ENCODE measurements around the gene PLCD3. TPM values are rescaled to one million over a fixed set of nuclear protein-coding genes. Genes with fewer than 3 reads are reported as not detected.
A peak's percentile ranks its signal among the peaks of the same experiment; 100 is the strongest.
"Not testable (repeated sequence)": the region's sequence is repeated elsewhere in the genome, so short reads cannot be mapped to it uniquely, and the experiment has no call there.

Gene PLCD3
- polyA plus RNA-seq, 1 donor, result 33.6 TPM

DNA sequence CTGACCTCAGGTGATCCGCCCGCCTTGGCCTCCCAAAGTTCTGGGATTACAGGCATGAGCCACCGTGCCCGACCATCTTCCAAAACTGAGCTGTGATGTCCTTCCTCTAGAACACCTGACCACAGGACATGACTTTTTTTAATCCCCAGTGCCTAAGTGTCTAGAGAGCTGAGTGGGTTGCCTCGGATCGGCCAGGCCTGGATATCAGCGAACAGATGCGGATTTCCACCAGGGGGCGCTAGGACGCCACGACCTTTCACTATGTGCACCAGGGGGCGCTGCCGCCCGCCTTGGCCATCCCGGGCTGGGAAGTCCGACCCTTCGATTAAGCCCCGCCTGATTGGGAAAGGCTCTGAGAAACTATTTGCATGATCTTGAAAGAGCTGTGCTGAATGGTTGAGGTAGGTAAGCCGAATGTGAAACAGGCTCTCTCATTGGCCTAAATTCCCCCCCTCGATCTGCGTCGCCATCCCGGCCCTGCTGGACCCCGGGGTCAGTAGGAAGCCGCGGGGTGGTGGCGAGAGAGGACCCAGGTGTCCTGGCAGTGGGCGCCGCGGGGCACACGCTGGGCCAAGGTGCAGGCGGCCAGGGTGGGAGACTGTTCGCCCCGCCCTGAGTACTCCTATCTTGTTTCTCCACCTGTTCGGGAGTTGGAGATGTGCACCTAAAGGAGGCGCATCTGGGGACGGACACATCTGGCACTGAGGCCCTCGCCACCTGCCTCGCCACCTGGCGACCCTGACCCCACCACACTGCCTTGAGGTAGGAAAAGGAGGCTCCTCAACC lies 3.1 kb upstream of the PLCD3 start, which contains the start of gene ACBD4:
Gene ACBD4 (plus strand): TSS at position 496 of the 786 bp plus-strand sequence. CDS start 458 bp downstream, outside the sequence.
- DNase-seq (ENCODE audit: low read depth), result peak; percentile 96

- DNase-seq (ENCODE audit: low read depth), result no peak
Measured at GRCh38 chr17:45132572-45133463, 503 bp upstream of the PLCD3 start.

DNA sequence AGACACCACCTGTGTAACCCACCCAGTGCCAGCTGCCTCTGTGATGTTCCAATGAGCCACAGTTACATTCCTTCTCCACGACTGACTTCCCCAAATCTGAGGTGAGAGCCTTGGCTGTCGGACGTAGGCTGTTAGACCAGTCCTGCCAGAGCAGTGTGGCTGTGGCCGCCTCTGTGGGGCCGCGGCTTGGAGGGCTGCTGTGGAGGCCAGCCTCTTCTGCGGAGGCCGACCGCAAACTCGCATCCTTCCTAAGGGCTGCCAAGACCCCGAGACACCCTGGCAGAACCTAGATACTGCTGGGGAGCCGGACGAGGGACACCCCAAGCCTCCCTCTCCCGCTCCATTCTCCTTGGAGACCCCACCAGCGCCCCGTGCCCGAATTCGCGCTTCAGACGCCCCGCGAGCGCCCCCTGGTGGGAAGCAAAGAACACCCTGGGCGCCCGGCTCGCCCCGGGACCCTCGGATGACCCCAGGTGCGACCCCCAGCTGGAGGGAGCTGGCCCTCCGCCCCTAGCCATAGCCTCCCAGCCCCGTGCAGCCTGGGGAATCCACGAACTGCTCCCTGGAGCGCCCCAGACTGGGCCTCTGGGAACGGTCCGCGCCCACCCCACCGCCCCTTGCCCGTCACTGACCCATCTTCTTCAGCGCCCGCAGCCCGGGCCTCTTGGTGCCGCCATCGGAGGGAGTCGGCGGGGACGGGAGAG lies 547 bp downstream of the PLCD3 start:
- DNase-seq (ENCODE audit: low read depth), result no peak

GRCh38 chr17:45130681-45131615 lies 1.4 kb downstream of the PLCD3 start:
- no peak for DNase-seq (ENCODE audit: low read depth)

GRCh38 chr17:45129940-45130680 lies 2.2 kb downstream of the PLCD3 start:
- DNase-seq (ENCODE audit: low read depth), result no peak

DNA sequence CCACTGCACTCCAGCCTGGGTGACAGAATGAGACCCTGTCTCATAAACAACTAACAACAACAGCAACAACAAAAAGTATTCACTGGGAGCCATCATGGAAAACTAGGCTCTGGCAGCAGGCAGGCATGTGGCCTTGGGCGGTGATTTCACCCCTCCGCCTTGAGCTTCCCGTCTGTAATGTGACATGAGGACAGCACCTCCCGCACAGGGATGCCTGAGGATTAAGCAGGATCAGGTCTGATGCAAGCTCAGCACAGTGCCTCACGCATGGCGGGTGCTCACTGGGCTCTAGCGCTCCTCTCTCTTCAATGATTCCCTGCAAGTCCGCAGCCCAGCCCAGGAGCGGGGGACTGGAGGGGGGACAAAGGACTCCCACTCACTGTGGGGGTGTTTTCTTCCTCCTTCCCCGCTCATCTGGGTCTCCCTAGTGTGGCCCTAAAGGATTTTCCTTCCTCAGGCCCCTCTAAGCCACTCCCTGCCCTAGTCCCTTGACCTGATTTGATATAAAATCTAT lies 2.8 kb downstream of the PLCD3 start:
- DNase-seq (ENCODE audit: low read depth), result no peak

GRCh38 chr17:45128989-45129388 lies 3.3 kb downstream of the PLCD3 start:
- DNase-seq (ENCODE audit: low read depth), result no peak

- DNase-seq (ENCODE audit: low read depth), result no peak
Measured at GRCh38 chr17:45128331-45128730, 4.0 kb downstream of the PLCD3 start.

DNA sequence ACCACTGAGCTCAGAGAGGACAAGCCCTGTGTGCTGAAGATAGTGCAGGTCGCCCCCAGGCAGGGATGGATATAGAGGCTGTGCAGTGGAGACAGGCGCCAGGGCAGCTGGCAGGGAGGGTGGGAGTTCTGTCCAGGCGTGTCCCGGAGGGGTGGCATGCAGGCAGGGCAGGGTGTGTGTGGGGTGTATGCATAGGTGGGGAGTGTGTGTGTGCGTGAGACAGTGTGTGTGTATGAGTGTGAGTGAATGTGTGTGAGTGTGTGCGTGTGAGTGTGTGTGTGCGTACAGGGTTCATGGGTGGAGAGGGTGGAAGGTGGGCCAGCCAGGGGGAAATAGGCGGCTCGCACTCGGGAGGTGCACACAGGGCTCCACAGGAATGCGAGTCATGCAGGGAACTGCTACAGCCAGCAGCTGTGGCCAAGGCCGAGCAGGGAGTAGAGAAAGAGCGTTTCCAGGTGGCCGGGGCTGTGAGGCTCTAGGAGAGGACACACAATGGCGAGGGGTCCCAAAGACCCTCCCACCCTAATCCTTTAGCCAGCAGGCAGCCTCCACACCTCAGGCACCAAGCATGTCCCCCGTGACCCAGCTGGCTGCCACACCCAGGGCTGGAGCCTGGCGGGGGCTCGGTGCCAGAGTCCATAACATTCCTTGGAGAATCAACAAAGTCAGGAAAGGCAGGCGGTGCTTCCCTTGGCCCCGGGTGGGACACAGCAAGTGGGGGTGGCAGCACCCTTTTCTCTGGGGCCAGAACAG lies 4.6 kb downstream of the PLCD3 start:
- no peak for DNase-seq (ENCODE audit: low read depth)

GRCh38 chr17:45127207-45127547 lies 5.1 kb downstream of the PLCD3 start:
- DNase-seq (ENCODE audit: low read depth), result no peak

DNA sequence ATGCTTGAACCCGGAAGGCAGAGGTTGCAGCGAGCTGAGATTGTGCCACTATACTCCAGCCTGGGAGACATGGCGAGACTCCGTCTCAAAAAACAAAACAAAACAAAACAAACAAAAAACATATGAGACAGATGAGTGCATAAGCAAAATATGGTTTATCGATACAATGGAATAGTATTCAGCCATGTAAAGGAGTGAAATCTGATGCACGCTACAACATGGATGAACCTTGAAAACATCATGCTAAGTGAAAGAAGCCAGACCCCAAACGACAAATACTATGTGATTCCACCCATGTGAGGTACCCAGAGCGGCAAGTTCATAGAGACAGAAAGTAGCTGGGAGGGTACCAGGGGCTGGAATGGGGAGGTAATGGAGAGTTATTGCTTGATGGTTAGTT lies 6.8 kb downstream of the PLCD3 start:
- DNase-seq (ENCODE audit: low read depth), result no peak

DNA sequence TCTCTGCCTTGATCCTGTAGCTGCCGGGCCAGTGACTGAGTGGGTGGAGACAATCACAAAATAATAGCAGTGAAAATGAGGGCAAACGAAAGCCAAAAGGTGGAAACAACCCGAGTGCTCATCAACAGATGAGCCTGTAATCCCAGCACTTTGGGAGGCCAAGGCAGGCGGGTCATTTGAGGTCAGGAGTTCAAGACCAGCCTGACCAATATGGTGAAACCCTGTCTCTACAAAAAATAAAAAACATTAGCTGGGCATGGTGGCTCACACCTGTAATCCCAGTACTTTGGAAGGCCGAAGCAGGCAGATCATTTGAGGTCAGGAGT lies 7.6 kb downstream of the PLCD3 start:
- DNase-seq (ENCODE audit: low read depth), result not testable (repeated sequence)

DNA sequence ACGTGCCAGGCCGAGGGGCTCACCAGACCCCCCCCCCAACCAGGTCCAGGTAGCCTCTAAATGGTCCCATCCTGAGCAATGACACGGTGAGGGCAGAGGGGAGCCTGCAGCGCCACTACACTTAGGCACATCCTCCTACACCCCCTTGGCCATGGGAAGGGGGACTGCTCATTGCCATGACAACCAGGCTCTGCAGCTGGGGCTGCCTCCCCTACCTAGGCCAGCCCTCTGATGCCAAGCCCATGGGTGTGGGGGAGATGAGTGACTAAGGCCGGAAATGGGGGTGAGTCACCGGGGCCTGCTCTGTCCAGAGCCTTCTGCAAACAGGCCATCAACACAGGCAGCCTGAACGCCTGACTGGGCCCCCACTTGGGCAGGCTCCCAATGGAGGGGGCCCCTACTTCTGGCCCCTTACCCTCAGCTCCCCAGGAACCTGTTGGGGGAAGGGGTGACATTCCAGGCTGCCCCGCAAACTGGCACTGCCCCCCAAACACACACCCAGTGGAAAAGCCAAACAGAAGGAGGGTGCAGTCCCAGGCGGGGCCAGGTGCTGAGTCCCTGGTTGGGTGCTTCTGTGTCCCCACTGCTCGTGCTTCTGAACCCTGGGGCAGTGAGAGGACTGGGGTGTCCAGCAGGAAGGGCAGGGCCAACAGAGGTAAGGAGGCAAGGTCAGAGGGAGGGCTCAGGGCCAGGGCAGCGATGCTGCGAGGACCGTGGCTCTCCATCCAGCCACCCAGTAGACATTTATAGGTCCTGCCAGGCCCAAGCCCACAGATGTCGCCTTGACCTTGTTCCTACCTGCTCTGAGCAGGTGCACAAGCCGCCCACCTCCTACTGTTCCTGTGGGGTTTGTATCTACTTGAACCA lies 8.2 kb downstream of the PLCD3 start:
- DNase-seq (ENCODE audit: low read depth), result no peak

GRCh38 chr17:45123076-45123770 lies 9.1 kb downstream of the PLCD3 start:
- DNase-seq (ENCODE audit: low read depth), result no peak

GRCh38 chr17:45121055-45121454 lies 11.3 kb downstream of the PLCD3 start:
- no peak for DNase-seq (ENCODE audit: low read depth)

GRCh38 chr17:45120558-45120957 lies 11.8 kb downstream of the PLCD3 start:
- no peak for DNase-seq (ENCODE audit: low read depth)

DNA sequence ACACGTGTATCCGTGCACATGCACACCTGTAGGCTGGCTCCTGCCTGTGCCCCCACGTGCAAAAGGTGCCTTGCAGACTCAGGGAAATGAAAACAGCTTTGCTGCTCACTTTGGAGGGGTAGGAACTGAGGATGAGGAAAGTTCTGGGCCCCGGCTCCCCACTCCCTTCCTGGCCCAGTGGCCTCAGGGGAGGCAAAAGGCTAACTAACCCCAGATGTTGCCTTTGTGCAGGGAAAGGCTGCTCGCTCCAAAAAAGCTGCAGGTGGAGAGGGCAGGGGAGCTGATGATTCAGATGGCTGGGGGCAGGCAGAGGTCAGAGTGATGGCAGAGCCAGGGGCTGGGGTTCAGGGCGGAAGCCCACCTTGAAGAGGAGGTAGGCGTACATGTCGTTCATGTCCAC lies 12.4 kb downstream of the PLCD3 start:
- DNase-seq (ENCODE audit: low read depth), result no peak

- DNase-seq (ENCODE audit: low read depth), result no peak
Measured at GRCh38 chr17:45118691-45119090, 13.6 kb downstream of the PLCD3 start.
